ENCODE measurements around the gene NMT1. TPM values are rescaled to one million over a fixed set of nuclear protein-coding genes. Genes with fewer than 3 reads are reported as not detected.
A peak's percentile ranks its signal among the peaks of the same experiment; 100 is the strongest.

The NMT1 gene
- total RNA-seq, 6 experiments from 2014 or later: 50.8 to 76.7 (median 72.0) TPM

- Histone ChIP-seq H3K36me3 (peaks cover 0 to 16% (median 0%) of the 10 kb centered on the region in 4 donors), H3K27me3 (no peaks in the 10 kb centered on the region), H3K9me3 (no peaks in the 10 kb centered on the region), H3K4me3 (no peak overlapping the region), H3K27ac (no peak overlapping the region), H3K4me1 (peaks cover 0 to 12% (median 4%) of the 10 kb centered on the region in 4 donors)
- ATAC-seq (peak in 2 of 4 donors; percentile 4 to 7), DNase-seq (no peak)
- TF ChIP-seq POLR2A (IDR thresholded peaks at IDR 0.05): no peak
- no peak for TF ChIP-seq CTCF (IDR thresholded peaks at IDR 0.05)
- intact Hi-C loops (cut with DNase I): loop anchor here (5.0 to 10.0 kb wide), 2 partner anchors 72 to 75 kb away; no protein-coding TSS in a partner anchor
- 48% methylated on average over 8 of the region's 17 CpGs for WGBS (ENCODE audit: insufficient coverage, low coverage, low lambda C conversion rate, missing lambda C conversion rate)
These were observed 31.2 kb upstream of the NMT1 start for GRCh38 chr17:45029758-45030423.

DNA sequence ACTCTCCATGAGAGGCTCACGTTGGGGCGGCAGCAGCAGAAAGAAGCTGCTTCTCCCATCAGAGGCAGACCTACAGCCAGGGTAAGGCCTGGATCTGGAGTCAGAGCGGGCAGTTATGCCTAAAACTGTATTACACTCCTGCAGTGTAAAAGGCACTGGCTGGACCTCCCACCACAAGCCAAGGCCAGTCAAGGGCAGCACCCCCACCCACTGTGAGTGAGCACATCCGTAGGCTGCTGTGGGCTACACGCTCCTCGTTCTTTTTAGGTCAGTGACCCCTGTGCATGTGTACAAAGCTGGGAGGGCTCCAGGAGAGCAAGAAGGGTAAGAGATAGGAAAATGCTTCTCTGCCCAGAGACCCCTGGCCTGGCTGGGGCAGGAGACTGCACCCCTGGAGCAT is 30.4 kb upstream of the NMT1 start:
- Histone ChIP-seq H3K9me3 (no peaks in the 10 kb centered on the region), H3K27ac (no peak overlapping the region), H3K36me3 (peaks cover 0 to 16% (median 0%) of the 10 kb centered on the region in 4 donors), H3K4me3 (no peak overlapping the region), H3K27me3 (no peaks in the 10 kb centered on the region), H3K4me1 (peaks cover 0 to 12% (median 4%) of the 10 kb centered on the region in 4 donors)
- WGBS (ENCODE audit: insufficient coverage, low coverage, low lambda C conversion rate, missing lambda C conversion rate): 40% methylated on average over 1 of the region's 6 CpGs
- DNase-seq (no peak), ATAC-seq (peak; percentile 65 to 80 (median 68))
- intact Hi-C loops (cut with DNase I): loop anchor here (5.0 to 10.0 kb wide), 2 partner anchors 72 to 74 kb away; no protein-coding TSS in a partner anchor
- TF ChIP-seq CTCF (IDR thresholded peaks at IDR 0.05) (no peak), POLR2A (IDR thresholded peaks at IDR 0.05) (no peak)

- intact Hi-C loops (cut with DNase I): loop anchor here (5.0 to 10.0 kb wide), 2 partner anchors 71 to 73 kb away; no protein-coding TSS in a partner anchor
- H3K36me3 ChIP-seq: peaks cover 0 to 16% (median 0%) of the 10 kb centered on the region in 4 donors
These were observed 29.6 kb upstream of the NMT1 start for GRCh38 chr17:45031231-45032173.

More at GRCh38 chr17:45031231-45032173, 29.6 kb upstream of the NMT1 start:
- no peaks in the 10 kb centered on the region for H3K9me3 ChIP-seq
- H3K27ac ChIP-seq: no peak overlapping the region
- peak; percentile 53 to 77 (median 60) for ATAC-seq
- no peak for TF ChIP-seq CTCF (IDR thresholded peaks at IDR 0.05)
- no peak for TF ChIP-seq POLR2A (IDR thresholded peaks at IDR 0.05)
- WGBS (ENCODE audit: insufficient coverage, low coverage, low lambda C conversion rate, missing lambda C conversion rate): 66% methylated on average over 13 of the region's 14 CpGs
- H3K4me3 ChIP-seq: no peak overlapping the region
- peaks cover 0 to 12% (median 4%) of the 10 kb centered on the region in 4 donors for H3K4me1 ChIP-seq
- DNase-seq: no peak
- no peaks in the 10 kb centered on the region for H3K27me3 ChIP-seq

Data from right lobe of liver (tissue), 6 donors.